Fibroblast of mammary gland (primary cell): ENCODE measurements around the gene PKP1.

Source experiments
- DNase-seq: peaks from one replicate; pipeline ENCODE4 v3.0.0-alpha.2; 2010; ENCODE audit warnings: low read depth
- H3K4me3 ChIP-seq: 2 replicates; pipeline ENCODE4 v1.5.1; 2011; ENCODE audit warnings: low read depth, mild to moderate bottlenecking, low read length, moderate library complexity; ENCODE audit not compliant: control insufficient read depth
- CTCF ChIP-seq: conservative IDR thresholded peaks from 2 replicates; pipeline ENCODE4 v1.5.1; 2011; ENCODE audit warnings: low read depth, low read length, inconsistent platforms; ENCODE audit not compliant: control insufficient read depth, insufficient read depth

The PKP1 gene

GRCh38 chr1:201279313-201279712 lies 4.0 kb upstream of the PKP1 start:
- no peak for TF ChIP-seq CTCF
- H3K4me3 ChIP-seq = no peak overlapping the region
- peak; percentile 63 for DNase-seq

GRCh38 chr1:201280884-201281283 lies 2.4 kb upstream of the PKP1 start:
- H3K4me3 ChIP-seq = no peak overlapping the region
- no peak for DNase-seq
- no peak for TF ChIP-seq CTCF

GRCh38 chr1:201281573-201281972 lies 1.7 kb upstream of the PKP1 start:
- H3K4me3 ChIP-seq = no peak overlapping the region
- no peak for DNase-seq
- no peak for TF ChIP-seq CTCF

- no peak for DNase-seq
- no peak overlapping the region for H3K4me3 ChIP-seq
- no peak for TF ChIP-seq CTCF
Observed at GRCh38 chr1:201282216-201282615, 1.1 kb upstream of the PKP1 start.

- H3K4me3 ChIP-seq = no peak overlapping the region
Observed at GRCh38 chr1:201283836-201284553, 689 bp downstream of the PKP1 start.

GRCh38 chr1:201284636-201285035 lies 1.3 kb downstream of the PKP1 start:
- no peak for TF ChIP-seq CTCF
- no peak for DNase-seq
- no peak overlapping the region for H3K4me3 ChIP-seq

More at GRCh38 chr1:201283836-201284553, 689 bp downstream of the PKP1 start:
- no peak for TF ChIP-seq CTCF
- no peak for DNase-seq
